Astrocyte of the cerebellum (primary cell): ENCODE results near the gene SLCO2A1.

Source experiments
- DNase-seq: peaks from one replicate; pipeline ENCODE4 v3.0.0-alpha.2; 2011; ENCODE audit warnings: low read depth
- H3K4me3 ChIP-seq: 2 replicates; pipeline ENCODE4 v1.5.1; 2011; ENCODE audit warnings: mild to moderate bottlenecking, low read depth, low read length, moderate library complexity
- in situ Hi-C: cut with HindIII; loops from 2 replicates; pipeline ENCODE4 v1.10.0; 2017; ENCODE audit warnings: low sequenced_read_pairs
- TF ChIP-seq, protein P1 (sequence below): IDR thresholded peaks from 2 replicates; pipeline ENCODE4 v1.5.1; 2012; ENCODE audit warnings: low read length, low read depth, moderate library complexity, mild to moderate bottlenecking; ENCODE audit errors: missing control alignments

Gene SLCO2A1

DNA sequence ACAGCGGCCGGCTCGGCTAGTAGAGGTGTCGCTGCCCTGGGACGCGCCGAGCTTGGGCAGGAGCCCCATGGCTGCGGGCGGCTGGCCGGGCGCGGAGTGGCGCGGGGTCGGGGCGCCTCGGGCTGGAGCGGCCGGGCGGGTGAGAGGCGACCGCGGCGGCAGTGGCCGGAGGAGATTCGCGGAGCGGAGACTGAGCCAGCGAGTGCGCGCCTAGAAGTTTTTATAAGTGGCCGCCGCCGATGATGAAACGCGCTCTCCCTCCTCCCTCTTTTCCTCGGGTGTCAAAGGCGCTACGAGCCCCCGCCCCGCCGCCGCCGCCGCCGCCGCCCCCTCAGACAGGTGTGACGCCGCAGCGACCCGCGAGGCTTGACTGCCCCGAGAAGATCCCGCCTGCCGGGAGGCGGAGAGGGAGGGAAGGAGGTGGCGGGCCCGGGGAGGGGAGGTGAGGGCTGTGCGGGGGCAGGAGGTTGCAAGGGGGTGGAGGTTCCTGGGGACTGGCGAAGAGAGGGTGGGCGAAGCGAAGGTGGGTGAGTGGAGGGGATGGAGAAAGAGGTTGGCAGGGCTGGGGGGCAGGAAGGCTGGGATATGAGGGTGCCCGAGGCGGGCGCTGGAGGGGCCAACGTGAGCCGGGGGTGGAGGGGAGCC is at the start of gene SLCO2A1:
Gene SLCO2A1, minus strand, starts transcription at position 192 of the 645 bp plus-strand sequence. Its CDS starts 123 bp downstream, at position 69.
- in situ Hi-C loops = loop anchor here (5.0 kb wide), 1 partner anchor 77 kb away; no protein-coding TSS in a partner anchor
- H3K4me3 ChIP-seq = peak within 1 kb of the TSS; percentile 65
- TF ChIP-seq, protein P1, sequence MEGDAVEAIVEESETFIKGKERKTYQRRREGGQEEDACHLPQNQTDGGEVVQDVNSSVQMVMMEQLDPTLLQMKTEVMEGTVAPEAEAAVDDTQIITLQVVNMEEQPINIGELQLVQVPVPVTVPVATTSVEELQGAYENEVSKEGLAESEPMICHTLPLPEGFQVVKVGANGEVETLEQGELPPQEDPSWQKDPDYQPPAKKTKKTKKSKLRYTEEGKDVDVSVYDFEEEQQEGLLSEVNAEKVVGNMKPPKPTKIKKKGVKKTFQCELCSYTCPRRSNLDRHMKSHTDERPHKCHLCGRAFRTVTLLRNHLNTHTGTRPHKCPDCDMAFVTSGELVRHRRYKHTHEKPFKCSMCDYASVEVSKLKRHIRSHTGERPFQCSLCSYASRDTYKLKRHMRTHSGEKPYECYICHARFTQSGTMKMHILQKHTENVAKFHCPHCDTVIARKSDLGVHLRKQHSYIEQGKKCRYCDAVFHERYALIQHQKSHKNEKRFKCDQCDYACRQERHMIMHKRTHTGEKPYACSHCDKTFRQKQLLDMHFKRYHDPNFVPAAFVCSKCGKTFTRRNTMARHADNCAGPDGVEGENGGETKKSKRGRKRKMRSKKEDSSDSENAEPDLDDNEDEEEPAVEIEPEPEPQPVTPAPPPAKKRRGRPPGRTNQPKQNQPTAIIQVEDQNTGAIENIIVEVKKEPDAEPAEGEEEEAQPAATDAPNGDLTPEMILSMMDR = no peak
- no peak for DNase-seq

DNA sequence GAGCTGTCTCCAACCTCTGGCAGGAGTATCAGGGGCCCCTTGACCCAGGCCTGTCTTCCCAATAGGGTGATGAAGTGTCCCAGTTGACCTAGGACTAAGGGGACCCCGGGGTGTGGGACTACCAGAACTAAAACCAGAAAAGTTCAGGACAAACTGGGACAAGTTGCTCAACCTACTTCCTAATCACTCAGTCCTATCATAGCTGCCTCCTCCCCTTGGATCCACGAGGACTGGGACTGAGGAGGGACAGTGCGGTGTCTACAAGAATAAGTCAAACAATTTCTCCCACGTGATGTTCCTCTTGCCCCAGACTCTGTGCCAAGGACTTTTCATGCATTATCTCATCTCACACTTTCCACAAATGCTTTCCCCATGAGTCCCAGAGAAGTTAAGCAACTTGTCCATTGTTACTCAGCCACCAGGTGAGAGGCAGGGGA is 49.4 kb upstream of the SLCO2A1 start:
- in situ Hi-C loops = no loop called here

DNA sequence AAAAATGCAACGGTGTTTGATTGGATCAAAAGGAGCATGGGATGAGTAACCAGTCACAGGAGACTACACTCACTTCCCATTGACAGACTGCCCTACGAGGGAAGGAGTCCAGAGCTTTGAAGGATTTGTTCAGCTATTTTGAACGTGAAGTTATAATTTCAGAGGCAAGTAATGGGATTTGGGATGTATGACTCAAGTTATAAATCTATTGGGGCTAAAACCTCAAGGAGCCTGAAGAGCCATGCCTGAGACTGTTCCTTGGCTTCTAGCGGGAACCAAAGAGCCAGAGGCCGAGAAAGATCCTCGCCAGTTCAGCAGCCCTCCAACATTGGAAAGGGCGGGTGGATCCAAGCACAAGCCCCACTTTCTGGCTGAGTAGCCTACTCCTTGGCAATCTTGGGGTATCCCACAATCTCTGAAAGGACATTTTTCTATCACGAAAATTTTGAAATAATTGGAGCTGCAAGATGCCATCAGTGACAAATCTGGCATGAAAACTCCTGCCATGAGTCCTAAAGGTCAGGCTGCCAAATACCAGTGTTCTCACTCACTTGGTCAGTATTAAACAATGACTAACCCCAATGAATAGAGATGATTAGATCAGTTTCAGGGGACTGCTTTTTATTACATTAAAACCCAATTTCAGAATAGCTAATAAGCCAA is 48.6 kb upstream of the SLCO2A1 start:
- in situ Hi-C loops = no loop called here
- no peak for DNase-seq
- H3K4me3 ChIP-seq = no peak overlapping the region
- TF ChIP-seq, protein P1 = no peak

More for the DNA sequence above, 49.4 kb upstream of the SLCO2A1 start:
- DNase-seq = no peak
- no peak overlapping the region for H3K4me3 ChIP-seq
- TF ChIP-seq, protein P1 = no peak

DNA sequence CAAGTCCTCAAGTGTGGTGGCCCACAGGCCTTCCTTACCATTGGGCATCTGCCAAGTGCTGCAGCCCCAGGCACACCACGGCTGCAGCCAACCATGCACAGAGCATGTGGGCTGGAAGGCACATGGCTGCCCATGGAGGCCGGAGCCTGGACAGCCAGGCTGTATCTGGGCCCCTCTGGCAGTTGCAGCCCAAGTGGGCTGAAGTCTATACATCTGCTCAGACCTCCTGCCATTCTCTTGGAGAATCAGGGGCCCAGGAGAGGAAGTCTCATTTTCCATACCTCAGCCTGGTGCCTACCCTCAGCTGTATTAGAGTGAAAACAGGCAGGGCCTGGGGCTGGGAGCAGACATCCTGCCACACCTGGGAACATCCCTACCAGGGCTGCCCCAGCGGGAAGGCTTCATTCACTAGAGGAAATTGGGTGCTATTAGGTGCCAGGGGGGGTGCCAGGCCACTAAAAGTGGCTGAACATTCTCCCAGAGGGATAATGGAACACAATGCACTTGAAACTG is 48.0 kb upstream of the SLCO2A1 start:
- H3K4me3 ChIP-seq = no peak overlapping the region
- DNase-seq = no peak
- in situ Hi-C loops = no loop called here
- TF ChIP-seq, protein P1 = no peak

DNA sequence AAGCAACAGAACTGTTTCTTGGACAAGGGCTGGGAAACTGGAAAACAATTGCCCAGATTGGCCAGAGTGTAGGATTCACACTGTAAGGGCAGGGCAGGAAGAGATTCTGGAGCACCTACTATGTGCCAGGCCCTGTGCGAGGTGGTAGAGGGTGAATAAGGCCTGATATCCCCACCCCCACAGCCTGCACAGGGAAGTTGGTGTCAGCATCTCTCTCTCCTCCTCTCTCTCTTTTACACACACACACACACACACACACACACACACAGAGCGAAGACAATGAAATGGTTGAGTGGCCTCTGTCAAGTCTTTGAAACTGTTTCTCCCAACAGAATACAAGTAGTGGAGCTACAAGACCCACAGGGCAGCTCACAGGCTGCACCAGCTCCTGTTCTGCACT is 47.1 kb upstream of the SLCO2A1 start:
- TF ChIP-seq, protein P1 = no peak
- DNase-seq = no peak
- in situ Hi-C loops = no loop called here
- no peak overlapping the region for H3K4me3 ChIP-seq

DNA sequence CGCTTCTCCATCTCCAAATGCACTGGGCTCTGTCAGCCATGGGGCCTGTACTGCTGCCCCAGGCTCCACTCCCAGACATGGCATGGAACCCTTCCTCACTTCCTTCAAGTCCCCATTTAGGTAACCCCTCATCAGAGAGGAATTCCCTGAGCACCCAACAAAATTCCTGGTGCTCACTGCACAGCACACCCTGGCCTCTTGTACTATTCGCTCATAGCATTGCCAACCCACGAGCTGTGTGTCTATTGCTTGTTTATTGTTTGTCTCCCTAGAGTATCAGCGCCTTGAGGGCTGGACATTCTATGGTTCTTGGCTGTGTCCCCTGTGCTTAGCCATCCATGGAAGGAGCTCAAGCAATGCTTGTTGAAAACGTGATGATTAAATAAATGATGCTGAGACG is 46.1 kb upstream of the SLCO2A1 start:
- no peak for DNase-seq
- TF ChIP-seq, protein P1 = no peak
- in situ Hi-C loops = no loop called here

More for the DNA sequence above, 46.1 kb upstream of the SLCO2A1 start:
- no peak overlapping the region for H3K4me3 ChIP-seq
